HG03460 (cell line): ENCODE data around the gene PAGE4.

Experiments
- ATAC-seq: cut with Tn5 transposase; IDR thresholded peaks from one replicate; pipeline ENCODE4 v1.9.1; 2021; ENCODE audit not compliant: unreplicated experiment

PAGE4 gene

GRCh38 chrX:49868739-49869138 lies 39.6 kb downstream of the PAGE4 start:
- no peak for ATAC-seq

GRCh38 chrX:49876750-49877149 lies 47.6 kb downstream of the PAGE4 start:
- no peak for ATAC-seq

GRCh38 chrX:49877397-49878101 lies 48.4 kb downstream of the PAGE4 start:
- no peak for ATAC-seq

GRCh38 chrX:49878128-49878833 lies 49.2 kb downstream of the PAGE4 start:
- no peak for ATAC-seq

- ATAC-seq = peak; percentile 90
Observed at GRCh38 chrX:49878834-49879655, 49.9 kb downstream of the PAGE4 start, which contains the start of gene USP27X. USP27X (plus strand) TSS chrX:49879484; CDS start chrX:49880308, 824 bp downstream.

- ATAC-seq = peak; percentile 33
Observed at GRCh38 chrX:49879656-49880277, 50.7 kb downstream of the PAGE4 start.

- no peak for ATAC-seq
Observed at GRCh38 chrX:49880668-49881067, 51.6 kb downstream of the PAGE4 start.
